Uterus (tissue), 4 donors: Measurements from ENCODE around the gene SRL. TPM values are rescaled to one million over a fixed set of nuclear protein-coding genes. Genes with fewer than 3 reads are reported as not detected.

Experiments
- DNase-seq, 2 donors: peaks; one replicate each; pipeline ENCODE4 v3.0.0-alpha.2; 2019 to 2020
- H3K27ac ChIP-seq, 2 donors: fragments of 200-600 bp; sonication (generic); 1 replicate in 1 of 2; 2 replicates in 1 of 2; pipeline ENCODE4 v1.5.1; 2016 to 2018
- H3K27me3 ChIP-seq, 2 donors: fragments of 200-600 bp; sonication (generic); one replicate each; pipeline ENCODE4 v1.5.1; 2018 to 2019; ENCODE audit warnings: control low read depth in 1 of 2
- H3K36me3 ChIP-seq, 2 donors: fragments of 200-600 bp; sonication (generic); one replicate each; pipeline ENCODE4 v1.5.1; 2019; ENCODE audit warnings: control low read depth in 1 of 2
- H3K4me1 ChIP-seq, 2 donors: fragments of 200-600 bp; sonication (generic); one replicate each; pipeline ENCODE4 v1.5.1; 2018 to 2019; ENCODE audit warnings: control low read depth in 1 of 2
- H3K4me3 ChIP-seq, 2 donors: fragments of 200-600 bp; sonication (generic); 1 replicate in 1 of 2; 2 replicates in 1 of 2; pipeline ENCODE4 v1.5.1; 2018 to 2019; ENCODE audit warnings: mild to moderate bottlenecking in 1 of 2
- H3K9me3 ChIP-seq, 2 donors: fragments of 200-600 bp; sonication (generic); one replicate each; pipeline ENCODE4 v1.5.1; 2019; ENCODE audit warnings: control low read depth in 1 of 2
- CTCF ChIP-seq, 4 experiments: fragments of 200-600 bp in 2 of 4; fragments of 450-650 bp in 2 of 4; sonication (generic) in 2 of 4; IDR thresholded peaks; one replicate each; pipeline ENCODE4 v1.5.1; 2016 to 2019; ENCODE audit warnings: antibody characterized with exemption in 4 of 4, mild to moderate bottlenecking in 2 of 4, moderate library complexity in 1 of 4
- POLR2A ChIP-seq, 2 donors: fragments of 450-650 bp; IDR thresholded peaks; one replicate each; pipeline ENCODE4 v1.6.1; 2016; ENCODE audit warnings: antibody characterized with exemption in 2 of 2, mild to moderate bottlenecking in 1 of 2, moderate library complexity in 1 of 2
- intact Hi-C: fragments of 100-400 bp; cut with DNase I; formaldehyde crosslinking; loops from one replicate; pipeline ENCODE4 v1.15.1; 2023; ENCODE audit warnings: low total_unique reads
- total RNA-seq, 4 donors: library from RNA; depleted of rRNA in 3 of 4; stranded (reverse); fragments of >200 nt in 3 of 4; gene quantifications; one replicate each; pipeline versions ENCODE4 v1.1.0 to v1.2.4, GENCODE V29; 2014 to 2023
- donor health status: DM: yes; HTN: yes; CAD: no.

The SRL gene
- total RNA-seq, 4 donors from 2014 or later = 0.29 to 10.1 (median 7.6) TPM

- H3K4me1 ChIP-seq = peaks cover 0 to 10% of the 10 kb centered on the region in 2 donors
- no peaks in the 10 kb centered on the region for H3K9me3 ChIP-seq
- H3K27me3 ChIP-seq = no peaks in the 10 kb centered on the region
- intact Hi-C loops = loop anchor here (10.0 kb wide), 1 partner anchor 72 kb away; no protein-coding TSS in a partner anchor
- H3K36me3 ChIP-seq = no peaks in the 10 kb centered on the region
- no peak for TF ChIP-seq POLR2A (IDR thresholded peaks at IDR 0.05)
- no peak for TF ChIP-seq CTCF (IDR thresholded peaks at IDR 0.05)
- no peak for DNase-seq
- no peak overlapping the region for H3K4me3 ChIP-seq
- H3K27ac ChIP-seq = no peak overlapping the region
Measured at GRCh38 chr16:4266372-4266771, 24.5 kb upstream of the SRL start.

- intact Hi-C loops = loop anchor here (10.0 kb wide), 1 partner anchor 71 kb away; no protein-coding TSS in a partner anchor
- no peak overlapping the region for H3K27ac ChIP-seq
Measured at GRCh38 chr16:4265676-4266075, 23.8 kb upstream of the SRL start.

GRCh38 chr16:4264546-4264945 is 22.7 kb upstream of the SRL start:
- peak overlapping the region; percentile 46 to 74 for H3K27ac ChIP-seq
- H3K4me3 ChIP-seq = no peak overlapping the region
- H3K9me3 ChIP-seq = no peaks in the 10 kb centered on the region
- DNase-seq = peak in 1 of 2 donors; percentile 25
- TF ChIP-seq CTCF (IDR thresholded peaks at IDR 0.05) = no peak
- TF ChIP-seq POLR2A (IDR thresholded peaks at IDR 0.05) = no peak
- intact Hi-C loops = loop anchor here (10.0 kb wide), 1 partner anchor 70 kb away; no protein-coding TSS in a partner anchor
- H3K27me3 ChIP-seq = no peaks in the 10 kb centered on the region
- H3K36me3 ChIP-seq = no peaks in the 10 kb centered on the region
- peaks cover 0 to 5% of the 10 kb centered on the region in 2 donors for H3K4me1 ChIP-seq

More at GRCh38 chr16:4265676-4266075, 23.8 kb upstream of the SRL start:
- H3K9me3 ChIP-seq = no peaks in the 10 kb centered on the region
- no peaks in the 10 kb centered on the region for H3K36me3 ChIP-seq
- DNase-seq = no peak
- TF ChIP-seq CTCF (IDR thresholded peaks at IDR 0.05) = no peak
- no peak for TF ChIP-seq POLR2A (IDR thresholded peaks at IDR 0.05)
- H3K4me1 ChIP-seq = peaks cover 0 to 8% of the 10 kb centered on the region in 2 donors
- no peak overlapping the region for H3K4me3 ChIP-seq
- H3K27me3 ChIP-seq = no peaks in the 10 kb centered on the region

- peak; percentile 92 for DNase-seq
- H3K27ac ChIP-seq = peak overlapping the region; percentile 46 to 74
- intact Hi-C loops = loop anchor here (10.0 kb wide), 1 partner anchor 69 kb away; no protein-coding TSS in a partner anchor
- H3K9me3 ChIP-seq = no peaks in the 10 kb centered on the region
- H3K4me1 ChIP-seq = peaks cover 0 to 5% of the 10 kb centered on the region in 2 donors
- peak overlapping the region in 1 of 2 donors; percentile 3 for H3K4me3 ChIP-seq
- no peaks in the 10 kb centered on the region for H3K27me3 ChIP-seq
- TF ChIP-seq POLR2A (IDR thresholded peaks at IDR 0.05) (no peak), CTCF (IDR thresholded peaks at IDR 0.05) (peak in 1 of 4 experiments; percentile 12)
- no peaks in the 10 kb centered on the region for H3K36me3 ChIP-seq
Measured at GRCh38 chr16:4263504-4264436, 21.9 kb upstream of the SRL start.
